Stimulated activated CD4-positive, alpha-beta T cell treated with anti-CD3 and anti-CD28 coated beads, Interleukin-4, amount 100 ng/mL, for 48 hours (primary cell): ENCODE measurements around the gene MGAT5.

Experiments
- DNase-seq, 2 donors: peaks; one replicate each; pipeline ENCODE4 v3.0.0-alpha.2; 2020; ENCODE audit warnings: low read depth in 2 of 2

MGAT5 gene

GRCh38 chr2:134398300-134398699 is 144.4 kb downstream of the MGAT5 start:
- no peak for DNase-seq

GRCh38 chr2:134399096-134399495 is 145.2 kb downstream of the MGAT5 start:
- no peak for DNase-seq

GRCh38 chr2:134401081-134401497 is 147.2 kb downstream of the MGAT5 start:
- DNase-seq, result no peak

GRCh38 chr2:134401789-134402188 is 147.9 kb downstream of the MGAT5 start:
- DNase-seq, result no peak

GRCh38 chr2:134402410-134402809 is 148.5 kb downstream of the MGAT5 start:
- DNase-seq, result no peak

GRCh38 chr2:134405611-134406081 is 151.8 kb downstream of the MGAT5 start:
- no peak for DNase-seq

GRCh38 chr2:134406311-134406710 is 152.4 kb downstream of the MGAT5 start:
- DNase-seq, result no peak

GRCh38 chr2:134406736-134407135 is 152.9 kb downstream of the MGAT5 start:
- DNase-seq, result no peak

- DNase-seq, result no peak
Measured at GRCh38 chr2:134407154-134407890, 153.4 kb downstream of the MGAT5 start.

GRCh38 chr2:134408386-134408785 is 154.5 kb downstream of the MGAT5 start:
- DNase-seq, result no peak

GRCh38 chr2:134408791-134409190 is 154.9 kb downstream of the MGAT5 start:
- no peak for DNase-seq

GRCh38 chr2:134410006-134410405 is 156.1 kb downstream of the MGAT5 start:
- no peak for DNase-seq

GRCh38 chr2:134410831-134411231 is 157.0 kb downstream of the MGAT5 start:
- no peak for DNase-seq

GRCh38 chr2:134411279-134411827 is 157.5 kb downstream of the MGAT5 start:
- DNase-seq, result no peak

GRCh38 chr2:134411828-134412638 is 158.2 kb downstream of the MGAT5 start:
- peak; percentile 7 to 45 for DNase-seq

GRCh38 chr2:134412639-134412999 is 158.7 kb downstream of the MGAT5 start:
- DNase-seq, result no peak

GRCh38 chr2:134413430-134413829 is 159.6 kb downstream of the MGAT5 start:
- no peak for DNase-seq

GRCh38 chr2:134413912-134414311 is 160.0 kb downstream of the MGAT5 start:
- DNase-seq, result no peak

- DNase-seq, result no peak
Measured at GRCh38 chr2:134416018-134416417, 162.1 kb downstream of the MGAT5 start.

GRCh38 chr2:134416637-134417036 is 162.8 kb downstream of the MGAT5 start:
- no peak for DNase-seq

- DNase-seq, result no peak
Measured at GRCh38 chr2:134417968-134418582, 164.2 kb downstream of the MGAT5 start.

GRCh38 chr2:134420259-134420658 is 166.4 kb downstream of the MGAT5 start:
- DNase-seq, result no peak
